Keratinocyte (primary cell): Measurements from ENCODE around the gene ADCYAP1R1. TPM values are rescaled to one million over a fixed set of nuclear protein-coding genes. Genes with fewer than 3 reads are reported as not detected.

Experiments used
- DNase-seq: peaks from one replicate; pipeline ENCODE4 v3.0.0-alpha.2; 2011; ENCODE audit warnings: low read depth, missing footprints, low spot score
- FAIRE-seq: peaks from 2 replicates; lab custom pipeline; 2011; peaks lifted over from hg19 to GRCh38; lab: Jason Lieb, UNC
- H2AFZ ChIP-seq: 2 replicates; pipeline ENCODE4 v1.6.0; 2012; ENCODE audit warnings: low read length, control low read depth, inconsistent platforms; ENCODE audit not compliant: control insufficient read depth
- H3K27ac ChIP-seq: 2 replicates; pipeline ENCODE4 v1.5.1; 2011; ENCODE audit warnings: low read length; ENCODE audit not compliant: control insufficient read depth, insufficient read depth
- H3K27me3 ChIP-seq: 3 replicates; pipeline ENCODE4 v1.6.0; 2011; ENCODE audit warnings: low read length; ENCODE audit not compliant: control insufficient read depth, insufficient read depth; ENCODE audit errors: extremely low read depth
- H3K36me3 ChIP-seq, 2 experiments: 2 replicates in 1 of 2; 3 replicates in 1 of 2; pipeline ENCODE4 v1.5.1; 2011; ENCODE audit warnings: low read length in 2 of 2, mild to moderate bottlenecking in 1 of 2; ENCODE audit not compliant: control insufficient read depth in 2 of 2, insufficient read depth in 2 of 2; ENCODE audit errors: extremely low read depth in 1 of 2
- H3K4me1 ChIP-seq: 3 replicates; pipeline ENCODE4 v1.5.1; 2011; ENCODE audit warnings: low read length; ENCODE audit not compliant: control insufficient read depth, insufficient read depth; ENCODE audit errors: extremely low read depth
- H3K4me2 ChIP-seq: 3 replicates; pipeline ENCODE4 v1.6.0; 2011; ENCODE audit warnings: low read depth, low read length; ENCODE audit not compliant: control insufficient read depth, insufficient read depth; ENCODE audit errors: extremely low read depth
- H3K4me3 ChIP-seq, 3 experiments: fragments of 200-600 bp in 1 of 3; sonication (generic) in 1 of 3; 2 replicates in 2 of 3; 3 replicates in 1 of 3; pipeline ENCODE4 v1.5.1; 2011 to 2016; ENCODE audit warnings: low read length in 3 of 3, mild to moderate bottlenecking in 3 of 3, control low read depth in 2 of 3, inconsistent platforms in 1 of 3, low read depth in 1 of 3, mixed read lengths in 1 of 3, mixed run types in 1 of 3, moderate library complexity in 1 of 3; ENCODE audit not compliant: control insufficient read depth in 2 of 3, insufficient read depth in 2 of 3; ENCODE audit errors: extremely low read depth in 1 of 3
- H3K79me2 ChIP-seq: 2 replicates; pipeline ENCODE4 v1.6.0; 2012; ENCODE audit warnings: low read length; ENCODE audit not compliant: control insufficient read depth, insufficient read depth
- H3K9ac ChIP-seq: 3 replicates; pipeline ENCODE4 v1.6.0; 2011; ENCODE audit warnings: low read length; ENCODE audit not compliant: control insufficient read depth, insufficient read depth; ENCODE audit errors: extremely low read depth
- H3K9me1 ChIP-seq: 3 replicates; pipeline ENCODE4 v1.6.0; 2011; ENCODE audit warnings: low read length; ENCODE audit not compliant: control insufficient read depth, insufficient read depth; ENCODE audit errors: extremely low read depth
- H3K9me3 ChIP-seq: 2 replicates; pipeline ENCODE4 v1.5.1; 2012; ENCODE audit warnings: low read depth, low read length; ENCODE audit not compliant: control insufficient read depth
- H4K20me1 ChIP-seq: 3 replicates; pipeline ENCODE4 v1.6.0; 2011; ENCODE audit warnings: low read length; ENCODE audit not compliant: control insufficient read depth, insufficient read depth; ENCODE audit errors: extremely low read depth
- CTCF ChIP-seq, 3 experiments: IDR thresholded peaks in 1 of 3; conservative IDR thresholded peaks in 1 of 3; optimal IDR thresholded peaks in 1 of 3; 2 replicates in 2 of 3; 3 replicates in 1 of 3; pipeline versions ENCODE3 to v1.5.1; 2011; ENCODE audit warnings: low read length in 3 of 3, mild to moderate bottlenecking in 3 of 3, moderate library complexity in 2 of 3, control low read depth in 1 of 3, inconsistent platforms in 1 of 3; ENCODE audit not compliant: insufficient read depth in 2 of 3; ENCODE audit errors: extremely low read depth in 1 of 3
- EZH2 ChIP-seq: IDR thresholded peaks from one replicate; pipeline ENCODE4 v1.6.1; 2012; ENCODE audit warnings: inconsistent platforms, mild to moderate bottlenecking, low read length, moderate library complexity
- dilution Hi-C: fragments of 300-500 bp; cut with MboI; formaldehyde crosslinking; loops from one replicate; pipeline ENCODE4 v1.7.0; 2020; ENCODE audit warnings: low sequenced_read_pairs; ENCODE audit not compliant: extremely low pct_ligation_motif_present
- polyA plus RNA-seq, 5 experiments: library from polyadenylated mRNA; depleted of rRNA in 3 of 5; stranded (reverse) in 3 of 5; stranded (forward) in 1 of 5; unstranded in 1 of 5; fragments of >200 nt; gene quantifications; 1 replicate in 1 of 5; 2 replicates in 3 of 5; 3 replicates in 1 of 5; pipeline versions ENCODE4 v1.2.1 to v1.2.3, GENCODE V29; 2011 to 2012; ENCODE audit warnings: missing spikeins in 2 of 5, low read depth in 1 of 5, low replicate concordance in 1 of 5

Gene ADCYAP1R1
- polyA plus RNA-seq, 1 donor (not counting 4 experiments of a cell fraction or from before 2014, with no cell fraction given): not detected

- TF ChIP-seq CTCF (optimal IDR thresholded peaks at IDR 0.05 in 1 of 3, IDR thresholded peaks at IDR 0.05 in 1 of 3, conservative IDR thresholded peaks at IDR 0.05 in 1 of 3; ENCODE audit: extremely low read depth in 1 of 3, insufficient read depth in 2 of 3, low read length in 3 of 3): no peak
- TF ChIP-seq EZH2: no peak
- Histone ChIP-seq H3K36me3 (no peaks in the 10 kb centered on the region), H3K4me1 (no peaks in the 10 kb centered on the region), H3K4me3 (no peak overlapping the region), H3K27ac (no peak overlapping the region), H3K9me3 (no peaks in the 10 kb centered on the region), H2AFZ (no peak overlapping the region), H3K27me3 (peaks cover 35% of the 10 kb centered on the region), H3K79me2 (no peaks in the 10 kb centered on the region), H4K20me1 (no peaks in the 10 kb centered on the region), H3K4me2 (no peak overlapping the region), H3K9ac (no peak overlapping the region), H3K9me1 (no peaks in the 10 kb centered on the region)
- dilution Hi-C loops: no loop called here
- DNase-seq (no peak), FAIRE-seq (no peak)
These were observed 6.0 kb downstream of the ADCYAP1R1 start for GRCh38 chr7:31058122-31058521.

GRCh38 chr7:31058688-31059087 is 6.6 kb downstream of the ADCYAP1R1 start:
- no peak overlapping the region for H2AFZ ChIP-seq
- no peaks in the 10 kb centered on the region for H3K4me1 ChIP-seq
- H3K4me2 ChIP-seq: no peak overlapping the region
- DNase-seq: no peak
- H3K9me3 ChIP-seq: no peaks in the 10 kb centered on the region
- no peaks in the 10 kb centered on the region for H3K36me3 ChIP-seq
- no peaks in the 10 kb centered on the region for H3K79me2 ChIP-seq
- H3K27ac ChIP-seq: no peak overlapping the region
- FAIRE-seq: no peak
- H3K27me3 ChIP-seq: peaks cover 29% of the 10 kb centered on the region
- no peak overlapping the region for H3K9ac ChIP-seq
- H3K4me3 ChIP-seq: no peak overlapping the region
- no peaks in the 10 kb centered on the region for H4K20me1 ChIP-seq
- H3K9me1 ChIP-seq: no peaks in the 10 kb centered on the region
- dilution Hi-C loops: no loop called here
- TF ChIP-seq CTCF (optimal IDR thresholded peaks at IDR 0.05 in 1 of 3, IDR thresholded peaks at IDR 0.05 in 1 of 3, conservative IDR thresholded peaks at IDR 0.05 in 1 of 3; ENCODE audit: extremely low read depth in 1 of 3, insufficient read depth in 2 of 3, low read length in 3 of 3) (no peak), EZH2 (no peak)
